ENCODE results near the gene VPS13D. TPM values are rescaled to one million over a fixed set of nuclear protein-coding genes. Genes with fewer than 3 reads are reported as not detected.

Gene VPS13D
- total and polyA plus RNA-seq, 3 donors from 2014 or later = 51.9 to 125 (median 86.8) TPM

GRCh38 chr1:12475530-12475934 lies 245.7 kb downstream of the VPS13D start:
- H3K27me3 ChIP-seq = no peaks in the 10 kb centered on the region
- TF ChIP-seq POLR2A (IDR thresholded peaks at IDR 0.05) (no peak), CTCF (IDR thresholded peaks at IDR 0.05) (no peak)
- intact Hi-C loops (cut with DNase I; ENCODE audit: low total_unique reads) = no loop called here
- DNase-seq = no peak
- H3K27ac ChIP-seq = peak overlapping the region in 1 of 2 donors; percentile 11
- peaks cover 23% of the 10 kb centered on the region for H3K4me1 ChIP-seq
- H3K4me3 ChIP-seq = no peak overlapping the region
- no peaks in the 10 kb centered on the region for H3K36me3 ChIP-seq (ENCODE audit: low read depth, missing control alignments)
- 60 to 61% methylated on average over 3 of the region's 3 CpGs for whole genome bisulfite sequencing, 2 donors
- H3K9me3 ChIP-seq = no peaks in the 10 kb centered on the region

- Histone ChIP-seq H3K9me3 (no peaks in the 10 kb centered on the region), H3K27me3 (no peaks in the 10 kb centered on the region), H3K4me3 (no peak overlapping the region), H3K4me1 (peaks cover 23% of the 10 kb centered on the region), H3K36me3 (ENCODE audit: low read depth, missing control alignments) (no peaks in the 10 kb centered on the region), H3K27ac (peak overlapping the region in 1 of 2 donors; percentile 11)
- WGBS, 2 donors = 38 to 63% methylated on average over 2 of the region's 2 CpGs
- TF ChIP-seq POLR2A (IDR thresholded peaks at IDR 0.05) = no peak
- no peak for TF ChIP-seq CTCF (IDR thresholded peaks at IDR 0.05)
- intact Hi-C loops (cut with DNase I; ENCODE audit: low total_unique reads) = no loop called here
- no peak for DNase-seq
Observed at GRCh38 chr1:12475947-12476346, 246.1 kb downstream of the VPS13D start.

- intact Hi-C loops (cut with DNase I; ENCODE audit: low total_unique reads) = no loop called here
- H3K27me3 ChIP-seq = no peaks in the 10 kb centered on the region
Observed at GRCh38 chr1:12477314-12477713, 247.5 kb downstream of the VPS13D start.

GRCh38 chr1:12477936-12478611 lies 248.2 kb downstream of the VPS13D start:
- WGBS, 2 donors = 20 to 38% methylated on average over 19 of the region's 19 CpGs
- H3K27me3 ChIP-seq = no peaks in the 10 kb centered on the region
- H3K36me3 ChIP-seq (ENCODE audit: low read depth, missing control alignments) = no peaks in the 10 kb centered on the region
- TF ChIP-seq POLR2A (IDR thresholded peaks at IDR 0.05) = no peak
- no peak for TF ChIP-seq CTCF (IDR thresholded peaks at IDR 0.05)
- intact Hi-C loops (cut with DNase I; ENCODE audit: low total_unique reads) = no loop called here
- peak overlapping the region in 1 of 2 donors; percentile 7 for H3K27ac ChIP-seq
- peaks cover 23% of the 10 kb centered on the region for H3K4me1 ChIP-seq
- H3K9me3 ChIP-seq = no peaks in the 10 kb centered on the region
- no peak overlapping the region for H3K4me3 ChIP-seq
- DNase-seq = peak; percentile 87

More at GRCh38 chr1:12477314-12477713, 247.5 kb downstream of the VPS13D start:
- no peaks in the 10 kb centered on the region for H3K9me3 ChIP-seq
- no peak overlapping the region for H3K27ac ChIP-seq
- no peaks in the 10 kb centered on the region for H3K36me3 ChIP-seq (ENCODE audit: low read depth, missing control alignments)
- DNase-seq = no peak
- 91 to 99% methylated on average over 5 of the region's 5 CpGs for WGBS, 2 donors
- no peak overlapping the region for H3K4me3 ChIP-seq
- peaks cover 23% of the 10 kb centered on the region for H3K4me1 ChIP-seq
- no peak for TF ChIP-seq POLR2A (IDR thresholded peaks at IDR 0.05)
- no peak for TF ChIP-seq CTCF (IDR thresholded peaks at IDR 0.05)

- no peak overlapping the region for H3K4me3 ChIP-seq
- no peak for TF ChIP-seq CTCF (IDR thresholded peaks at IDR 0.05)
- TF ChIP-seq POLR2A (IDR thresholded peaks at IDR 0.05) = no peak
- no peaks in the 10 kb centered on the region for H3K27me3 ChIP-seq
- intact Hi-C loops (cut with DNase I; ENCODE audit: low total_unique reads) = no loop called here
- no peak for DNase-seq
- WGBS, 2 donors = 41 to 49% methylated on average over 9 to 11 of the region's 11 CpGs
- H3K9me3 ChIP-seq = no peaks in the 10 kb centered on the region
- no peaks in the 10 kb centered on the region for H3K36me3 ChIP-seq (ENCODE audit: low read depth, missing control alignments)
- H3K4me1 ChIP-seq = peaks cover 27% of the 10 kb centered on the region
- peak overlapping the region in 1 of 2 donors; percentile 7 for H3K27ac ChIP-seq
Observed at GRCh38 chr1:12478612-12478985, 248.8 kb downstream of the VPS13D start.

All from testis (tissue), 3 donors.